Measurements from ENCODE around the gene ZFAND2B.

Gene ZFAND2B

GRCh38 chr2:219184121-219184520 is 22.5 kb upstream of the ZFAND2B start:
- Histone ChIP-seq H2AFZ (ENCODE audit: low read depth, low read length, severe bottlenecking) (no peak overlapping the region), H3K27me3 (ENCODE audit: low read length) (no peaks in the 10 kb centered on the region), H4K20me1 (ENCODE audit: low read depth, low read length) (no peaks in the 10 kb centered on the region), H3K9me3 (ENCODE audit: insufficient read depth, low read length) (no peaks in the 10 kb centered on the region), H3K27ac (ENCODE audit: low read depth, low read length) (no peak overlapping the region), H3K9ac (ENCODE audit: low read length) (no peak overlapping the region), H3K36me3 (ENCODE audit: low read length) (no peaks in the 10 kb centered on the region), H3F3A (ENCODE audit: insufficient read depth) (no peaks in the 10 kb centered on the region), H3K9me2 (replicated peaks; ENCODE audit: insufficient read depth, low read length) (no peaks in the 10 kb centered on the region), H3K4me3 (ENCODE audit: insufficient read depth, low read length, poor library complexity, severe bottlenecking) (no peak overlapping the region), H3K4me2 (ENCODE audit: low read depth, low read length, poor library complexity, severe bottlenecking) (no peak overlapping the region), H3K79me2 (ENCODE audit: insufficient read depth, low read length) (peaks cover 13% of the 10 kb centered on the region)
- TF ChIP-seq CTCF (IDR thresholded peaks at IDR 0.05; ENCODE audit: insufficient read depth, low read length, poor library complexity, severe bottlenecking) (no peak), EZH2phosphoT487 (conservative IDR thresholded peaks at IDR 0.05; ENCODE audit: low read length) (no peak)

DNA sequence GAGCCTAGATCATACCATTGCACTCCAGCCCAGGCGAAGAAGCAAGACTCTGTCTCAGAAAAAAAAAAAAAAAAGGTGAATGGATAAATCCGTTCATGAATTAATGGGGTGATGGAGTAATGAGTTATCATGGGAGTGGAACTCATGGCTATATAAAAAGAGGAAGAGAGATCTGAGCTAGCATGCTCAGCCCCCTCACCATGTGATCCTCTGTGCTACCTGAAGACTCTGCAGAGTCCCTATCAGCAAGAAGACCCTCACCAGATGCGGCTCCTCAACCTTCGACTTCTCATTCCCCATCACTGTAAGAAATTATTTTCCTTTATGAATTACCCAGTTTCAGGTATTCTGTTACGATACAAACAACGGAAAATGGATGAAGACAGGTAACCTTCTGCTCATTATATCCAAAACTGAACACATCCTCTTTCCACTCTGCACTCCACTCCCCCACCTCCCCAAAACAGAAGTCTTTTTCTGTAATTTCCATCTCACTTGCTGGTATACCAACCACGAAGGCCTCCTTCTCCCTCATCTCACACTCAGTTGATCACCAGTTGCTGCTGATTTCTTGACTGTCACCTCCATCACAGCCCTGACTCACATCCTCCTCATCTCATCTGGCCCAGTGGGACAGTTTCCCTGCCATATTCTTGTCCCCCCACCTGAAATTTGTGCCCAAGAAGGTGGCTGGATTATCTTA is 19.7 kb upstream of the ZFAND2B start:
- H3F3A ChIP-seq (ENCODE audit: insufficient read depth) = no peaks in the 10 kb centered on the region
- no peak overlapping the region for H3K9ac ChIP-seq (ENCODE audit: low read length)
- no peaks in the 10 kb centered on the region for H3K27me3 ChIP-seq (ENCODE audit: low read length)
- H3K9me2 ChIP-seq (replicated peaks; ENCODE audit: insufficient read depth, low read length) = no peaks in the 10 kb centered on the region
- H3K36me3 ChIP-seq (ENCODE audit: low read length) = no peaks in the 10 kb centered on the region
- no peaks in the 10 kb centered on the region for H3K9me3 ChIP-seq (ENCODE audit: insufficient read depth, low read length)
- H3K4me3 ChIP-seq (ENCODE audit: insufficient read depth, low read length, poor library complexity, severe bottlenecking) = no peak overlapping the region
- H3K4me2 ChIP-seq (ENCODE audit: low read depth, low read length, poor library complexity, severe bottlenecking) = no peak overlapping the region
- no peak overlapping the region for H3K27ac ChIP-seq (ENCODE audit: low read depth, low read length)
- H4K20me1 ChIP-seq (ENCODE audit: low read depth, low read length) = no peaks in the 10 kb centered on the region
- TF ChIP-seq CTCF (IDR thresholded peaks at IDR 0.05; ENCODE audit: insufficient read depth, low read length, poor library complexity, severe bottlenecking) (no peak), EZH2phosphoT487 (conservative IDR thresholded peaks at IDR 0.05; ENCODE audit: low read length) (no peak)
- no peak overlapping the region for H2AFZ ChIP-seq (ENCODE audit: low read depth, low read length, severe bottlenecking)
- H3K79me2 ChIP-seq (ENCODE audit: insufficient read depth, low read length) = no peaks in the 10 kb centered on the region

GRCh38 chr2:219197388-219197787 is 9.2 kb upstream of the ZFAND2B start:
- Histone ChIP-seq H2AFZ (ENCODE audit: low read depth, low read length, severe bottlenecking) (no peak overlapping the region), H3K4me2 (ENCODE audit: low read depth, low read length, poor library complexity, severe bottlenecking) (no peak overlapping the region), H3F3A (ENCODE audit: insufficient read depth) (no peaks in the 10 kb centered on the region), H3K27ac (ENCODE audit: low read depth, low read length) (no peak overlapping the region), H3K36me3 (ENCODE audit: low read length) (no peaks in the 10 kb centered on the region), H3K9me2 (replicated peaks; ENCODE audit: insufficient read depth, low read length) (no peaks in the 10 kb centered on the region), H3K4me3 (ENCODE audit: insufficient read depth, low read length, poor library complexity, severe bottlenecking) (no peak overlapping the region), H3K79me2 (ENCODE audit: insufficient read depth, low read length) (no peaks in the 10 kb centered on the region), H4K20me1 (ENCODE audit: low read depth, low read length) (no peaks in the 10 kb centered on the region), H3K9ac (ENCODE audit: low read length) (no peak overlapping the region), H3K27me3 (ENCODE audit: low read length) (no peaks in the 10 kb centered on the region; the same call in 1 of the 2 replicates), H3K9me3 (ENCODE audit: insufficient read depth, low read length) (no peaks in the 10 kb centered on the region)
- TF ChIP-seq EZH2phosphoT487 (conservative IDR thresholded peaks at IDR 0.05; ENCODE audit: low read length) (no peak), CTCF (IDR thresholded peaks at IDR 0.05; ENCODE audit: insufficient read depth, low read length, poor library complexity, severe bottlenecking) (no peak)

Data from SU-DHL-6 (cell line).